Uterus (tissue), 4 donors: ENCODE measurements around the gene PTCH1. TPM values are rescaled to one million over a fixed set of nuclear protein-coding genes. Genes with fewer than 3 reads are reported as not detected.

Experiments
- DNase-seq, 2 donors: peaks; one replicate each; pipeline ENCODE4 v3.0.0-alpha.2; 2019 to 2020
- H3K27ac ChIP-seq, 2 donors: fragments of 200-600 bp; sonication (generic); 1 replicate in 1 of 2; 2 replicates in 1 of 2; pipeline ENCODE4 v1.5.1; 2016 to 2018
- H3K27me3 ChIP-seq, 2 donors: fragments of 200-600 bp; sonication (generic); one replicate each; pipeline ENCODE4 v1.5.1; 2018 to 2019; ENCODE audit warnings: control low read depth in 1 of 2
- H3K36me3 ChIP-seq, 2 donors: fragments of 200-600 bp; sonication (generic); one replicate each; pipeline ENCODE4 v1.5.1; 2019; ENCODE audit warnings: control low read depth in 1 of 2
- H3K4me1 ChIP-seq, 2 donors: fragments of 200-600 bp; sonication (generic); one replicate each; pipeline ENCODE4 v1.5.1; 2018 to 2019; ENCODE audit warnings: control low read depth in 1 of 2
- H3K4me3 ChIP-seq, 2 donors: fragments of 200-600 bp; sonication (generic); 1 replicate in 1 of 2; 2 replicates in 1 of 2; pipeline ENCODE4 v1.5.1; 2018 to 2019; ENCODE audit warnings: mild to moderate bottlenecking in 1 of 2
- H3K9me3 ChIP-seq, 2 donors: fragments of 200-600 bp; sonication (generic); one replicate each; pipeline ENCODE4 v1.5.1; 2019; ENCODE audit warnings: control low read depth in 1 of 2
- POLR2A ChIP-seq, 2 donors: fragments of 450-650 bp; IDR thresholded peaks; one replicate each; pipeline ENCODE4 v1.6.1; 2016; ENCODE audit warnings: antibody characterized with exemption in 2 of 2, mild to moderate bottlenecking in 1 of 2, moderate library complexity in 1 of 2
- intact Hi-C: fragments of 100-400 bp; cut with DNase I; formaldehyde crosslinking; loops from one replicate; pipeline ENCODE4 v1.15.1; 2023; ENCODE audit warnings: low total_unique reads
- total RNA-seq, 4 donors: library from RNA; depleted of rRNA in 3 of 4; stranded (reverse); fragments of >200 nt in 3 of 4; gene quantifications; one replicate each; pipeline versions ENCODE4 v1.1.0 to v1.2.4, GENCODE V29; 2014 to 2023
- TF ChIP-seq, protein P1 (sequence below), 4 experiments: fragments of 200-600 bp in 2 of 4; fragments of 450-650 bp in 2 of 4; sonication (generic) in 2 of 4; IDR thresholded peaks; one replicate each; pipeline ENCODE4 v1.5.1; 2016 to 2019; ENCODE audit warnings: antibody characterized with exemption in 4 of 4, mild to moderate bottlenecking in 2 of 4, moderate library complexity in 1 of 4
- donor health status: DM: yes; HTN: yes; CAD: no.

The PTCH1 gene
- total RNA-seq, 4 donors from 2014 or later = 7.4 to 24.6 (median 10.8) TPM

DNA sequence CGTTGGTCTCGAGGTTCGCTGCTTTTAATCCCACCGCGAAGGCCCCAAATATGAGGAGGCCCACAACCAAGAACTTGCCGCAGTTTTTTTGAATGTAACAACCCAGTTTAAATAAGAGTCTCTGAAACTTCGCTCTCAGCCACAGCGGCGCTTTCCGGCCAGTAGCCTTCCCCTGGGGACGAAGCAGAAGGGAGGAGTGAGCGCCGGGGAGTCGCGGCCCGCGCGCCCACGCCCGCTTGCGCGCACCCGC is 10.4 kb downstream of the PTCH1 start:
- Histone ChIP-seq H3K9me3 (no peaks in the 10 kb centered on the region), H3K27ac (peak overlapping the region; percentile 93 to 95), H3K4me1 (no peaks in the 10 kb centered on the region), H3K27me3 (no peaks in the 10 kb centered on the region), H3K4me3 (peak overlapping the region; percentile 88 to 89), H3K36me3 (no peaks in the 10 kb centered on the region)
- no peak for TF ChIP-seq POLR2A (IDR thresholded peaks at IDR 0.05)
- DNase-seq = peak in 1 of 2 donors; percentile 51
- intact Hi-C loops = no loop called here

GRCh38 chr9:95505717-95506427 is 10.9 kb downstream of the PTCH1 start:
- Histone ChIP-seq H3K4me1 (no peaks in the 10 kb centered on the region), H3K36me3 (no peaks in the 10 kb centered on the region), H3K27me3 (no peaks in the 10 kb centered on the region), H3K9me3 (no peaks in the 10 kb centered on the region), H3K27ac (peak overlapping the region; percentile 93 to 95), H3K4me3 (peak overlapping the region; percentile 88 to 89)
- intact Hi-C loops = no loop called here
- TF ChIP-seq, protein P1, sequence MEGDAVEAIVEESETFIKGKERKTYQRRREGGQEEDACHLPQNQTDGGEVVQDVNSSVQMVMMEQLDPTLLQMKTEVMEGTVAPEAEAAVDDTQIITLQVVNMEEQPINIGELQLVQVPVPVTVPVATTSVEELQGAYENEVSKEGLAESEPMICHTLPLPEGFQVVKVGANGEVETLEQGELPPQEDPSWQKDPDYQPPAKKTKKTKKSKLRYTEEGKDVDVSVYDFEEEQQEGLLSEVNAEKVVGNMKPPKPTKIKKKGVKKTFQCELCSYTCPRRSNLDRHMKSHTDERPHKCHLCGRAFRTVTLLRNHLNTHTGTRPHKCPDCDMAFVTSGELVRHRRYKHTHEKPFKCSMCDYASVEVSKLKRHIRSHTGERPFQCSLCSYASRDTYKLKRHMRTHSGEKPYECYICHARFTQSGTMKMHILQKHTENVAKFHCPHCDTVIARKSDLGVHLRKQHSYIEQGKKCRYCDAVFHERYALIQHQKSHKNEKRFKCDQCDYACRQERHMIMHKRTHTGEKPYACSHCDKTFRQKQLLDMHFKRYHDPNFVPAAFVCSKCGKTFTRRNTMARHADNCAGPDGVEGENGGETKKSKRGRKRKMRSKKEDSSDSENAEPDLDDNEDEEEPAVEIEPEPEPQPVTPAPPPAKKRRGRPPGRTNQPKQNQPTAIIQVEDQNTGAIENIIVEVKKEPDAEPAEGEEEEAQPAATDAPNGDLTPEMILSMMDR (IDR thresholded peaks at IDR 0.05) = peak in 2 of 4 experiments; percentile 10 to 11
- peak in 1 of 2 donors; percentile 35 for TF ChIP-seq POLR2A (IDR thresholded peaks at IDR 0.05)
- peak; percentile 67 to 71 for DNase-seq

DNA sequence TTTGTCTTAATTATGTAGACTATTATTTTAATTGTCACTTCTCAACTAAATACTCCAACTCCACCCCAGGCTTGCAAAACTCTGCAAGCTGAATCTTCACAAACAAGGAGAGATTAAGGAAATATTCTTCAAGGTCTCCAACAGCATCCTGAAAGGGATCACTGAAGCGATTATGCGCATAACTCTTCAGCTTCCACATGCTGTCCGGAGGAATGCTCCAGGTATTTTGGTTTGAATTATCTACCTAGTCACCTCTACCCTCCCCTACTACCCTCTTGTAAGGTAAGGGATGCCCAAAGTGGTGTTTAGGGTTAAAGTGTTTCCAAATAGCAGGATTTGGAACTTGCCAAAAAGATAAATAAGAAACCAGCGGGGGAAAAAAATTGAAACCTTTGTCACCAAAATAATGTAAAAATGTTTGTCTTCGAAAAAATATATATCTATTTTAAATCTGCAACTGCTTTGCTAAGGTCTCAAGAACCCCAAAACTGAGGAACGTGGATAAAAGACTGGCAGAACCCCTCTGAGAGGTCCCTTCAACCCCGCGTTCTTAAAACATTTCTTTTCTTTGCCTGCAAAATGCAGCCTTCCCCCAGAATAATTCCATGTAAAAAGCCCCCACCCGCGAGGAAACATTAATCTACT is 11.6 kb downstream of the PTCH1 start:
- no peak for DNase-seq
- Histone ChIP-seq H3K27ac (peak overlapping the region; percentile 93 to 95), H3K4me3 (peak overlapping the region; percentile 88 to 89), H3K9me3 (no peaks in the 10 kb centered on the region), H3K36me3 (no peaks in the 10 kb centered on the region), H3K27me3 (no peaks in the 10 kb centered on the region), H3K4me1 (no peaks in the 10 kb centered on the region)
- intact Hi-C loops = no loop called here
- TF ChIP-seq, protein P1 (IDR thresholded peaks at IDR 0.05) = no peak
- TF ChIP-seq POLR2A (IDR thresholded peaks at IDR 0.05) = no peak

DNA sequence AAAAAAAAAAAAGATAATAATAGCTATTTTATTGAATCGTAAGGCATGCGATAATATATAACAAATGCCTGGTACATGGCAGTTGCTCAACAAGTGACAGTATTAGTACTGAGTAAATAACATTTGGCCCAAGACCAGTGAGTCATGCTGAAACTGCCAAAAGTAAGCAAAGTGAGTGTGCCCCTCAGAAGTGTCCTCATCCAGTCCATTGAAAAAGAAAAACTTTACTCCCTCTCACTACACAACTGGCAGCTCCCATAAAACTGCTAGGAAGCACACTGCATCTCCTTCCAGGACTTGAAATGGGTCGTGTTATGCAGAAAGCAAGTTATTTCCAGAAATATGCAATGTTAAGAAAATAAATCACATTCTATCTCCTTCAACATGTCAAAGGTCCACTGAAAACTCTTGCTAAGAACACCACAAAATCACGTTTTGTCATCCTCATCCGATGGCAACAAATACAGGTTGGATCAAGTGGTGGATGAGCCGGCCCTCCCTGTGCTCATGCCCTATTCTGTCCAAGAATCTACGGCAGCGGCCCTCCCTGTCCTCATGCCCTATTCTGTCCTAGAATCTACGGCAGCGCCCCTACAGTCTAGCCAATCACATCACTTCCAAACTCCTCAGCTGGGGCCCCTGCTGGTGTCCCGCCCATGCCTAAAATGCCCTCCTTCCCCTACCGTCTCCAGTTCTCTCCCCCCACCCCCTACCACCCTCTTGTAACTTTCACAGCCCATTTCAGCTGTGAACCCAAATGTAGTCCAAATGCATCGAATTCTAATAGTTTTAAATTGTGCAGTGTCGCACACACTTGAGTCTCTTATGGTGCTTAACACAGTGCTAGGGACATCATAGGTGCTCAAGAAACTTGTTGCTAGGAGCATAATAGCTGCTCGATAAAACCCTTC is 12.5 kb downstream of the PTCH1 start:
- Histone ChIP-seq H3K4me3 (no peak overlapping the region), H3K27ac (no peak overlapping the region), H3K27me3 (no peaks in the 10 kb centered on the region), H3K36me3 (no peaks in the 10 kb centered on the region), H3K4me1 (no peaks in the 10 kb centered on the region), H3K9me3 (no peaks in the 10 kb centered on the region)
- intact Hi-C loops = no loop called here
- TF ChIP-seq POLR2A (IDR thresholded peaks at IDR 0.05) = no peak
- TF ChIP-seq, protein P1 (IDR thresholded peaks at IDR 0.05) = no peak
- no peak for DNase-seq

- no peaks in the 10 kb centered on the region for H3K9me3 ChIP-seq
- intact Hi-C loops = no loop called here
- no peaks in the 10 kb centered on the region for H3K4me1 ChIP-seq
Measured at GRCh38 chr9:95503369-95503768, 13.4 kb downstream of the PTCH1 start.

More at GRCh38 chr9:95503369-95503768, 13.4 kb downstream of the PTCH1 start:
- H3K27ac ChIP-seq = no peak overlapping the region
- no peaks in the 10 kb centered on the region for H3K36me3 ChIP-seq
- DNase-seq = no peak
- H3K4me3 ChIP-seq = no peak overlapping the region
- no peak for TF ChIP-seq POLR2A (IDR thresholded peaks at IDR 0.05)
- TF ChIP-seq, protein P1 (IDR thresholded peaks at IDR 0.05) = no peak
- no peaks in the 10 kb centered on the region for H3K27me3 ChIP-seq
